Mammary epithelial cell (primary cell): ENCODE measurements around the gene SH3RF3.

Experiments used
- CTCF ChIP-seq, 2 donors: IDR thresholded peaks in 1 of 2; conservative IDR thresholded peaks in 1 of 2; 2 replicates each; pipeline ENCODE4 v1.5.1; 2011 to 2012; ENCODE audit warnings: inconsistent platforms in 2 of 2, low read length in 2 of 2, mild to moderate bottlenecking in 2 of 2, control low read depth in 1 of 2, low read depth in 1 of 2; ENCODE audit not compliant: insufficient read depth in 1 of 2; ENCODE audit errors: extremely low read depth in 1 of 2
- EZH2 ChIP-seq: IDR thresholded peaks from 2 replicates; pipeline ENCODE4 v1.6.1; 2012; ENCODE audit warnings: low read length, inconsistent platforms, borderline replicate concordance

GRCh38 chr2:109409321-109410038 lies 280.5 kb downstream of the SH3RF3 start:
- TF ChIP-seq CTCF (conservative IDR thresholded peaks at IDR 0.05 in 1 of 2, IDR thresholded peaks at IDR 0.05 in 1 of 2; ENCODE audit: extremely low read depth in 1 of 2, insufficient read depth in 1 of 2, low read depth in 1 of 2, low read length in 2 of 2) = no peak
- TF ChIP-seq EZH2 = no peak
